Endothelial cell of umbilical vein (primary cell): ENCODE results near the gene ZNF33B. TPM values are rescaled to one million over a fixed set of nuclear protein-coding genes. Genes with fewer than 3 reads are reported as not detected.

Experiments
- BruUV-seq: library from RNA; stranded (reverse); fragments of 400-500 nt; replicated peaks from 2 replicates; lab custom pipeline; 2021; lab: Mats Ljungman, UMichigan
- CTCF ChIA-PET: fragments of 300-600, 350-600 bp; sonication (Branson Sonifier 250); formaldehyde crosslinking; loops from one replicate; lab custom pipeline; 2021; ENCODE audit warnings: antibody characterized with exemption, inconsistent platforms; lab: Charles Lee
- POLR2A ChIA-PET: fragments of 300-600, 350-600 bp; sonication (Branson Sonifier 250); formaldehyde crosslinking; loops from one replicate; lab custom pipeline; 2021; ENCODE audit warnings: antibody characterized with exemption, inconsistent platforms; lab: Charles Lee
- DNase-seq: peaks from one replicate; pipeline ENCODE4 v3.0.0-alpha.2; 2011; ENCODE audit warnings: low read depth, low spot score
- FAIRE-seq: peaks from 2 replicates; lab custom pipeline; 2011; peaks lifted over from hg19 to GRCh38; lab: Jason Lieb, UNC
- H2AFZ ChIP-seq: 2 replicates; pipeline ENCODE4 v1.6.0; 2012; ENCODE audit warnings: low read depth, low read length, control low read depth, inconsistent platforms
- H3K27ac ChIP-seq: 2 replicates; pipeline ENCODE4 v1.5.1; 2011; ENCODE audit warnings: low read depth, mild to moderate bottlenecking, control low read depth, low read length, moderate library complexity; ENCODE audit not compliant: insufficient read depth
- H3K27me3 ChIP-seq, 2 experiments: 2 replicates each; pipeline versions ENCODE4 v1.6.0 to v1.6.1; 2011; ENCODE audit warnings: low read length in 2 of 2, mixed read lengths in 1 of 2; ENCODE audit not compliant: control insufficient read depth in 2 of 2, insufficient read depth in 2 of 2
- H3K36me3 ChIP-seq, 2 experiments: 2 replicates in 1 of 2; 3 replicates in 1 of 2; pipeline ENCODE4 v1.5.1; 2011; ENCODE audit warnings: low read length in 2 of 2, mild to moderate bottlenecking in 1 of 2, moderate library complexity in 1 of 2; ENCODE audit not compliant: control insufficient read depth in 2 of 2, insufficient read depth in 2 of 2; ENCODE audit errors: extremely low read depth in 1 of 2
- H3K4me1 ChIP-seq: 3 replicates; pipeline ENCODE4 v1.5.1; 2011; ENCODE audit warnings: mild to moderate bottlenecking, low read length; ENCODE audit not compliant: control insufficient read depth, insufficient read depth; ENCODE audit errors: extremely low read depth
- H3K4me2 ChIP-seq: 2 replicates; pipeline ENCODE4 v1.6.1; 2011; ENCODE audit warnings: low read length, control low read depth, mixed read lengths; ENCODE audit not compliant: insufficient read depth
- H3K4me3 ChIP-seq, 3 experiments: fragments of 200-600 bp in 1 of 3; sonication (generic), shearing (Covaris generic) in 1 of 3; replicated peaks in 1 of 3; 2 replicates each; pipeline ENCODE4 v1.5.1; 2011 to 2016; ENCODE audit warnings: control low read depth in 3 of 3, low read length in 3 of 3, mild to moderate bottlenecking in 2 of 3, inconsistent platforms in 1 of 3, low read depth in 1 of 3, moderate library complexity in 1 of 3; ENCODE audit not compliant: insufficient read depth in 1 of 3
- H3K79me2 ChIP-seq: 2 replicates; pipeline ENCODE4 v1.6.0; 2012; ENCODE audit warnings: low read length, inconsistent platforms; ENCODE audit not compliant: control insufficient read depth, insufficient read depth
- H3K9ac ChIP-seq: replicated peaks from 2 replicates; pipeline ENCODE3; 2011; ENCODE audit warnings: low read length, control low read depth; ENCODE audit not compliant: insufficient read depth; ENCODE audit errors: extremely low read depth
- H3K9me1 ChIP-seq: replicated peaks from 3 replicates; pipeline ENCODE4 v1.6.0; 2011; ENCODE audit warnings: mild to moderate bottlenecking, low read length; ENCODE audit not compliant: control insufficient read depth, insufficient read depth; ENCODE audit errors: extremely low read depth
- H3K9me3 ChIP-seq: replicated peaks from 2 replicates; pipeline ENCODE4 v1.5.1; 2012; ENCODE audit warnings: low read length, inconsistent platforms; ENCODE audit not compliant: control insufficient read depth, insufficient read depth
- H4K20me1 ChIP-seq: replicated peaks from 2 replicates; pipeline ENCODE3; 2011; ENCODE audit warnings: mild to moderate bottlenecking, low read length; ENCODE audit not compliant: control insufficient read depth, insufficient read depth; ENCODE audit errors: extremely low read depth
- EZH2 ChIP-seq: IDR thresholded peaks from 2 replicates; pipeline ENCODE4 v1.6.1; 2012; ENCODE audit warnings: borderline replicate concordance, low read depth, mild to moderate bottlenecking, moderate library complexity, low read length, inconsistent platforms; ENCODE audit not compliant: severe bottlenecking
- FOS ChIP-seq: IDR thresholded peaks from 2 replicates; pipeline ENCODE4 v1.6.1; 2011; ENCODE audit warnings: mild to moderate bottlenecking, low read length, moderate library complexity, borderline replicate concordance; ENCODE audit not compliant: insufficient read depth
- GATA2 ChIP-seq: IDR thresholded peaks from 2 replicates; pipeline ENCODE4 v1.7.0; 2011; ENCODE audit warnings: low read depth, mild to moderate bottlenecking, moderate library complexity, mixed read lengths, low read length; ENCODE audit not compliant: insufficient read length, insufficient read depth
- JUN ChIP-seq: IDR thresholded peaks from 2 replicates; pipeline ENCODE4 v1.6.1; 2011; ENCODE audit warnings: borderline replicate concordance, low read depth; ENCODE audit not compliant: insufficient read length, insufficient read depth
- MAX ChIP-seq: IDR thresholded peaks from 2 replicates; pipeline ENCODE4 v1.6.1; 2011; ENCODE audit not compliant: insufficient read depth, insufficient read length
- MYC ChIP-seq: IDR thresholded peaks from one replicate; pipeline ENCODE4 v1.6.1; 2011; ENCODE audit warnings: mild to moderate bottlenecking, low read depth, low read length
- POLR2AphosphoS5 ChIP-seq: IDR thresholded peaks from 2 replicates; pipeline ENCODE4 v1.6.1; 2012; ENCODE audit warnings: low read depth, mild to moderate bottlenecking, control low read depth, low read length, moderate library complexity; ENCODE audit not compliant: insufficient read depth
- dilution Hi-C: fragments of 300-500 bp; cut with MboI; formaldehyde crosslinking; loops from one replicate; pipeline ENCODE4 v1.15.0; 2019; ENCODE audit warnings: low sequenced_read_pairs; ENCODE audit not compliant: extremely low pct_ligation_motif_present
- intact Hi-C: fragments of 100-400 bp; cut with micrococcal nuclease; formaldehyde crosslinking; loops from one replicate; pipeline ENCODE4 v1.10.0; 2022
- polyA plus RNA-seq, 4 experiments: library from polyadenylated mRNA; depleted of rRNA in 3 of 4; stranded (reverse) in 3 of 4; unstranded in 1 of 4; fragments of >200 nt; gene quantifications; 2 replicates each; pipeline versions ENCODE4 v1.2.1 to v1.2.3, GENCODE V29; 2011 to 2012; ENCODE audit warnings: missing spikeins in 1 of 4
- total RNA-seq: library from RNA; stranded (reverse); gene quantifications from 2 replicates; pipeline ENCODE4 v1.2.3, GENCODE V29; 2021
- TF ChIP-seq, protein P1 (sequence below), 2 donors: IDR thresholded peaks; 1 replicate in 1 of 2; 2 replicates in 1 of 2; pipeline ENCODE4 v1.5.1; 2011; ENCODE audit warnings: low read length in 2 of 2, mild to moderate bottlenecking in 2 of 2, moderate library complexity in 2 of 2, control low read depth in 1 of 2, inconsistent platforms in 1 of 2, low read depth in 1 of 2; ENCODE audit not compliant: insufficient read depth in 1 of 2; ENCODE audit errors: extremely low read depth in 1 of 2

ZNF33B gene
- total and polyA plus RNA-seq, 2 donors (not counting 3 experiments of a cell fraction or from before 2014, with no cell fraction given), result 14.0 to 15.3 TPM

GRCh38 chr10:42549851-42550250 is 88.5 kb downstream of the ZNF33B start:
- dilution Hi-C loops, result no loop called here
- Histone ChIP-seq H3K9me3 (no peaks in the 10 kb centered on the region), H3K4me3 (no peak overlapping the region), H3K9me1 (no peaks in the 10 kb centered on the region), H3K9ac (no peak overlapping the region), H3K79me2 (no peaks in the 10 kb centered on the region), H2AFZ (no peak overlapping the region), H3K4me1 (peaks cover 5% of the 10 kb centered on the region), H3K27me3 (no peaks in the 10 kb centered on the region), H3K27ac (no peak overlapping the region), H3K36me3 (no peaks in the 10 kb centered on the region), H4K20me1 (no peaks in the 10 kb centered on the region), H3K4me2 (no peak overlapping the region)
- no TSS peak for BruUV-seq
- no peak for FAIRE-seq
- TF ChIP-seq MYC (no peak), GATA2 (no peak), JUN (no peak), FOS (no peak), EZH2 (no peak), MAX (no peak), POLR2AphosphoS5 (no peak)
- TF ChIP-seq, protein P1, sequence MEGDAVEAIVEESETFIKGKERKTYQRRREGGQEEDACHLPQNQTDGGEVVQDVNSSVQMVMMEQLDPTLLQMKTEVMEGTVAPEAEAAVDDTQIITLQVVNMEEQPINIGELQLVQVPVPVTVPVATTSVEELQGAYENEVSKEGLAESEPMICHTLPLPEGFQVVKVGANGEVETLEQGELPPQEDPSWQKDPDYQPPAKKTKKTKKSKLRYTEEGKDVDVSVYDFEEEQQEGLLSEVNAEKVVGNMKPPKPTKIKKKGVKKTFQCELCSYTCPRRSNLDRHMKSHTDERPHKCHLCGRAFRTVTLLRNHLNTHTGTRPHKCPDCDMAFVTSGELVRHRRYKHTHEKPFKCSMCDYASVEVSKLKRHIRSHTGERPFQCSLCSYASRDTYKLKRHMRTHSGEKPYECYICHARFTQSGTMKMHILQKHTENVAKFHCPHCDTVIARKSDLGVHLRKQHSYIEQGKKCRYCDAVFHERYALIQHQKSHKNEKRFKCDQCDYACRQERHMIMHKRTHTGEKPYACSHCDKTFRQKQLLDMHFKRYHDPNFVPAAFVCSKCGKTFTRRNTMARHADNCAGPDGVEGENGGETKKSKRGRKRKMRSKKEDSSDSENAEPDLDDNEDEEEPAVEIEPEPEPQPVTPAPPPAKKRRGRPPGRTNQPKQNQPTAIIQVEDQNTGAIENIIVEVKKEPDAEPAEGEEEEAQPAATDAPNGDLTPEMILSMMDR (IDR thresholded peaks at IDR 0.05; ENCODE audit: extremely low read depth in 1 of 2, insufficient read depth in 1 of 2, low read depth in 1 of 2, low read length in 2 of 2), result no peak
- CTCF ChIA-PET, result no interaction called here
- intact Hi-C loops, result no loop called here
- POLR2A ChIA-PET, result no interaction called here
- DNase-seq, result no peak
